KMS-11 (cell line): ENCODE data around the gene GIGYF2.
"Not testable (repeated sequence)": the region's sequence is repeated elsewhere in the genome, so short reads cannot be mapped to it uniquely, and the experiment has no call there.

Experiments
- H2AFZ ChIP-seq: fragments of 200-600 bp; sonication (generic); 2 replicates; pipeline ENCODE4 v1.6.1; 2016; ENCODE audit warnings: antibody characterized with exemption, mixed run types, low read depth
- H3K27ac ChIP-seq: fragments of 200-600 bp; sonication (generic); 2 replicates; pipeline ENCODE4 v1.6.1; 2016; ENCODE audit warnings: mild to moderate bottlenecking, mixed run types
- H3K27me3 ChIP-seq: fragments of 200-600 bp; sonication (generic); 2 replicates; pipeline ENCODE4 v1.6.1; 2017; ENCODE audit warnings: mild to moderate bottlenecking, low read depth, mixed run types, moderate library complexity; ENCODE audit not compliant: insufficient read depth
- H3K36me3 ChIP-seq: fragments of 200-600 bp; sonication (generic); 2 replicates; pipeline ENCODE4 v1.6.1; 2017; ENCODE audit warnings: mild to moderate bottlenecking, mixed run types; ENCODE audit not compliant: insufficient read depth
- H3K4me1 ChIP-seq: fragments of 200-600 bp; sonication (generic); 2 replicates; pipeline ENCODE4 v1.6.1; 2016; ENCODE audit warnings: mild to moderate bottlenecking, low read depth, mixed run types; ENCODE audit not compliant: poor library complexity, severe bottlenecking
- H3K4me2 ChIP-seq: fragments of 200-600 bp; sonication (generic); 2 replicates; pipeline ENCODE4 v1.7.0; 2016; ENCODE audit warnings: mild to moderate bottlenecking, mixed run types
- H3K4me3 ChIP-seq: fragments of 200-600 bp; sonication (generic); IDR thresholded peaks from 2 replicates; pipeline ENCODE4 v1.6.1; 2017; ENCODE audit warnings: low read depth, low read length, mixed read lengths; ENCODE audit not compliant: insufficient read depth
- H3K79me2 ChIP-seq: fragments of 200-600 bp; sonication (generic); 2 replicates; pipeline ENCODE4 v1.6.1; 2016; ENCODE audit warnings: low read depth, mixed run types; ENCODE audit not compliant: insufficient read depth
- H3K9ac ChIP-seq: fragments of 200-600 bp; sonication (generic); 2 replicates; pipeline ENCODE4 v1.6.1; 2016; ENCODE audit warnings: mild to moderate bottlenecking, mixed run types
- H4K20me1 ChIP-seq: fragments of 200-600 bp; sonication (generic); 2 replicates; pipeline ENCODE4 v1.6.1; 2016; ENCODE audit warnings: mild to moderate bottlenecking, mixed run types; ENCODE audit not compliant: insufficient read depth
- TF ChIP-seq, protein P1 (sequence below): fragments of 200-600 bp; sonication (generic); conservative IDR thresholded peaks from 2 replicates; pipeline ENCODE4 v1.6.1; 2017; ENCODE audit warnings: low read depth, mild to moderate bottlenecking, antibody characterized with exemption, low read length, moderate library complexity, mixed read lengths

Gene GIGYF2

DNA sequence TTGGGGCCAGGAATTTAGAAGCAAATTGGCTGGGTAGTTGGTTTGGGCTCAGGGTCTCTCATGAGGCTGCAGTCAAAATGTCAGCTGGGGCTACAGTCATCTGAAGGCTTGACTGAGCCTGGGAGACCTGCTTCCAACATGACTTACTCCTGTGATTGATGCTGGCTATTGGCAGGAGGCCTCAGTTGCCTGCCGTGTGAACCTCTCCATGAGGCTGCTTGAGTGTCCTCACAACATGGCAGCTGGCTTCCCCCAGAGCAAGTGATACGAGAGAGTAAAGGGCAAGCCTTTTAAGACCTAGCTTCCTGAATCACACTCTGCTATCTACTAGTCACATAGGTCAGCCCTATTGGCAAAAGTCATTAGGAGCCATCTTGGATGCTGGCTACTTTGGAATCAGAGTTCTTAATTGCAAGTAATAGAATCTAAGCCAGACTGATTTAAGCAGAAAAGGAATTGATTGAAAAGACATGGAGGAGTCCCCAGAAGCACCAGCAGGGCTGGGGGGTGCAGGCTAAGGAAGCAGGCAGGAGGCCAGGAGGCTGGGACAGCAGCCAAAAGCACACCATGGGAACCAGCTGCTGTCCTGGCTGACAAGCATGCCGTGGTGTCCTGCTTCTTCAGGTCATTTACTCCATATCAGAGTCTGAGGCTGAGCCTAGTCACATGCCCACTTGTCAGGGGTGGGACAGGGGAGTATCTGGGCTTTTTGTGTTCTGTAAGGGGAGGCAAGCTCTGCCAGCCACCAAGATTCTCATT is 7.8 kb upstream of the GIGYF2 start:
- no peak overlapping the region for H3K9ac ChIP-seq
- H3K4me2 ChIP-seq: no peak overlapping the region
- H4K20me1 ChIP-seq: no peaks in the 10 kb centered on the region
- TF ChIP-seq, protein P1, sequence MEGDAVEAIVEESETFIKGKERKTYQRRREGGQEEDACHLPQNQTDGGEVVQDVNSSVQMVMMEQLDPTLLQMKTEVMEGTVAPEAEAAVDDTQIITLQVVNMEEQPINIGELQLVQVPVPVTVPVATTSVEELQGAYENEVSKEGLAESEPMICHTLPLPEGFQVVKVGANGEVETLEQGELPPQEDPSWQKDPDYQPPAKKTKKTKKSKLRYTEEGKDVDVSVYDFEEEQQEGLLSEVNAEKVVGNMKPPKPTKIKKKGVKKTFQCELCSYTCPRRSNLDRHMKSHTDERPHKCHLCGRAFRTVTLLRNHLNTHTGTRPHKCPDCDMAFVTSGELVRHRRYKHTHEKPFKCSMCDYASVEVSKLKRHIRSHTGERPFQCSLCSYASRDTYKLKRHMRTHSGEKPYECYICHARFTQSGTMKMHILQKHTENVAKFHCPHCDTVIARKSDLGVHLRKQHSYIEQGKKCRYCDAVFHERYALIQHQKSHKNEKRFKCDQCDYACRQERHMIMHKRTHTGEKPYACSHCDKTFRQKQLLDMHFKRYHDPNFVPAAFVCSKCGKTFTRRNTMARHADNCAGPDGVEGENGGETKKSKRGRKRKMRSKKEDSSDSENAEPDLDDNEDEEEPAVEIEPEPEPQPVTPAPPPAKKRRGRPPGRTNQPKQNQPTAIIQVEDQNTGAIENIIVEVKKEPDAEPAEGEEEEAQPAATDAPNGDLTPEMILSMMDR: no peak
- no peaks in the 10 kb centered on the region for H3K27me3 ChIP-seq
- H3K36me3 ChIP-seq: no peaks in the 10 kb centered on the region
- H3K4me1 ChIP-seq: peaks cover 34% of the 10 kb centered on the region
- no peak overlapping the region for H3K27ac ChIP-seq
- H3K79me2 ChIP-seq: no peaks in the 10 kb centered on the region
- no peak overlapping the region for H3K4me3 ChIP-seq
- peak overlapping the region; percentile 36; the same call in 1 of the 2 replicates for H2AFZ ChIP-seq

DNA sequence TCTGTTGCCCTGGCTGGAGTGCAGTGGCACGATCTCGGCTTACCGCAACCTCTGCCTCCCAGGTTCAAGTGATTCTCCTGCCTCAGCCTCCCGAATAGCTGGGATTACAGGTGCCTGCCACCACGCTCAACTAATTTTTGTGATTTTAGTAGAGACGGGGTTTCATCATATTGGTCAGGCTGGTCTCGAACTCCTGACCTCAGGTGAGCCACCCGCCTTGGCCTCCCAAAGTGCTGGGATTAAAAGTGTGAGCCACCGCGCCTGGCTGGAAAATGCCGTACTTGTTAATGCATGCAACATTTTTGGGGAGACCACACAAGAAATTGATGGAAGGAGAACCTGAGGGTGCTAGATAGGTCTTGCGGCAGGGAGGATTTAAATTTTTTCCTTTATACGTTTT is 6.0 kb upstream of the GIGYF2 start:
- H3K27me3 ChIP-seq, H3K79me2 ChIP-seq, H2AFZ ChIP-seq, H3K27ac ChIP-seq, H4K20me1 ChIP-seq, H3K4me3 ChIP-seq, H3K4me2 ChIP-seq, H3K9ac ChIP-seq, H3K36me3 ChIP-seq: not testable (repeated sequence)
- peaks cover 34% of the 10 kb centered on the region for H3K4me1 ChIP-seq

DNA sequence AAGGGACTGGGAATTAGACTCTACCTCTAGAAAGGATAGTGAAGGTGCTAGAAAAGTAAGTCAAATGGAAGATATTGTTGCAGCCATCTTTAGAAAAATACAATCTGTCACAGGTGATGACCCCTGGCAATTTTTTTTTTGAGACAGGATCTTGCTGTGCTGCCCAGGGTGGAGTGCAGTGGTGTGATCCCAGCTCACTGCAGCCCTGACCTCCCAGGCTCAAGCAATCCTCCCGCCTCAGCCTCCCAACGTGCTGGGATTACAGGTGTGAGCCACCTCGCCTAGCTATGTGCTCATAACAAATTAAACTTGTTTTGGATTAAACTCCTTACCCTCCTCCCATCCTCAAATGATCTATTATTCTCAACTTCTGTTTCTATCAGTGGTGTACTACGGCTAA is 3.8 kb upstream of the GIGYF2 start:
- Histone ChIP-seq H3K36me3 (no peaks in the 10 kb centered on the region), H3K9ac (no peak overlapping the region), H3K79me2 (peaks cover 11% of the 10 kb centered on the region), H3K4me1 (peaks cover 26% of the 10 kb centered on the region), H3K27ac (no peak overlapping the region), H4K20me1 (no peaks in the 10 kb centered on the region), H2AFZ (no peak overlapping the region), H3K4me3 (no peak overlapping the region), H3K27me3 (no peaks in the 10 kb centered on the region), H3K4me2 (no peak overlapping the region)
- TF ChIP-seq, protein P1: no peak

DNA sequence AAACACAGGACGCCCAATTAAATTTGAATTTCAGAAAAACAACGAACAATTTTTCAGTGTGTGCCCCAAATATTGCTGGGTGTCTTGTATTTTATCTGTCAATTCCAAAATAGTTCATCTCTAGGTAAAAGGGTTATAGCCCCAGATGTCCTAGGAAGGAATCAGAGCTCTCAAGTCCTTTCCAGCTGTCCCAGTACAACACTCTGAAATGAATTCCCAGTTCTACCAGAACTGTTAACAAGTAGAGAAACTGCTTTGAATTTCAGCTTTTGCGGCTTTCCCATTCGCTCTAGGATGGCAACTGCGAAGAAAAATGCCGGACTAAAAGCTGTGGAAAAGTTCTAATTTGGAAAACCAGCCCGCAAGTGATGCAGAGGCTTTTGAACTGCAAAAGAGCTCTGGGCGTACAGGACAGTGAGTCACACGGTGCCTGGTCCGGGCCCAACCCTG is 497 bp upstream of the GIGYF2 start:
- peak overlapping the region; percentile 51 for H3K4me3 ChIP-seq
- no peak overlapping the region for H3K27ac ChIP-seq
- no peaks in the 10 kb centered on the region for H3K36me3 ChIP-seq
- TF ChIP-seq, protein P1: no peak
- no peak overlapping the region; the same call in 1 of the 2 replicates for H3K9ac ChIP-seq
- peaks cover 42% of the 10 kb centered on the region for H3K79me2 ChIP-seq
- no peaks in the 10 kb centered on the region; the same call in 1 of the 2 replicates for H4K20me1 ChIP-seq
- H3K4me2 ChIP-seq: peak overlapping the region; percentile 43
- H3K4me1 ChIP-seq: peaks cover 27% of the 10 kb centered on the region
- H3K27me3 ChIP-seq: no peaks in the 10 kb centered on the region
- peak overlapping the region; percentile 58 for H2AFZ ChIP-seq

DNA sequence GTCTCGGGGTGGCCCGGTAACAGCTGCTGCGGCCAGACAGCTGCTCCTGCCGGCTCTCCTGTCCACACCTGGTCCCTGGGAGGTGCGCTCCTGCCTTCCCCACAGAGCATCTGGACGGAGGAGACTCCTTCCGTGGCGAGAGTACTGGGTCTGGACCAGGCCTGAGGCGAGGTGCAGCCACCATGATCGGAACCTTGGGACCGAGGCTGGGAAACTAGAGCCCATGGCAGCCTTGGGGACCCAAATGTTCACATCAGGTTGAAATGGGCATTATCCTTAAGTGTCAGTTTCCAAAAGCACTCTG is 628 bp downstream of the GIGYF2 start:
- no peaks in the 10 kb centered on the region for H3K36me3 ChIP-seq
- peak overlapping the region; percentile 70 for H2AFZ ChIP-seq
- TF ChIP-seq, protein P1: no peak
- H3K4me1 ChIP-seq: peaks cover 27% of the 10 kb centered on the region
- H3K9ac ChIP-seq: peak overlapping the region; percentile 90
- no peaks in the 10 kb centered on the region; the same call in 1 of the 2 replicates for H4K20me1 ChIP-seq
- peaks cover 53% of the 10 kb centered on the region for H3K79me2 ChIP-seq
- H3K27ac ChIP-seq: peak overlapping the region; percentile 73
- no peaks in the 10 kb centered on the region for H3K27me3 ChIP-seq
- H3K4me2 ChIP-seq: peak overlapping the region; percentile 75
- H3K4me3 ChIP-seq: peak overlapping the region; percentile 76
